ENCODE results near the gene MS4A6E. TPM values are rescaled to one million over a fixed set of nuclear protein-coding genes. Genes with fewer than 3 reads are reported as not detected.

Gene MS4A6E
- total RNA-seq, 4 donors from 2014 or later, result not detected

DNA sequence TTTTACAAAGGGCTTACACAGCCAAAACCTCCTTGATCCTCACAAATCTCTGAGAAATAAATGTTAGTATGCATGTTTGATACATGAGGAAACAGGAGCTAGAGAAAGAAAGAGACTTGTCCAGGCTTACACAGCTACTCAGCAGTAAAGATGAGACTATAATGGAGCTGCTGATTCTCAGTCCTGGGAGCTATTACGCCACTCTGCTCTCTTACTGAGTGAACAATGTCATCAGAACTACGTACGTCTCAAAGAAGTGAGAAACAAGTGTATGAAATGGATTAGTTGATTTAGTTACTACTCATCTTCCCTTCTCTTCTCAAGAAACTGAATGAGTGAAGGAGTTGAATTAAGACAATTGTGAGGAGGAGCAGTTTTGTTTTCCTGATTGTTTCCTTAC is 12.3 kb downstream of the MS4A6E start:
- no peak for ATAC-seq
- Histone ChIP-seq H3K4me3 (no peak overlapping the region), H3K27me3 (no peaks in the 10 kb centered on the region), H3K27ac (no peak overlapping the region), H3K36me3 (no peaks in the 10 kb centered on the region), H3K4me1 (no peaks in the 10 kb centered on the region), H3K9me3 (no peaks in the 10 kb centered on the region)
- intact Hi-C loops (cut with DNase I; ENCODE audit: low total_unique reads), result no loop called here
- no peak for DNase-seq
- in situ Hi-C loops (cut with MboI; ENCODE audit: low sequenced_read_pairs in 4 of 4), result no loop called here
- no peak for TF ChIP-seq POLR2A (IDR thresholded peaks at IDR 0.05)
- TF ChIP-seq, protein P1, sequence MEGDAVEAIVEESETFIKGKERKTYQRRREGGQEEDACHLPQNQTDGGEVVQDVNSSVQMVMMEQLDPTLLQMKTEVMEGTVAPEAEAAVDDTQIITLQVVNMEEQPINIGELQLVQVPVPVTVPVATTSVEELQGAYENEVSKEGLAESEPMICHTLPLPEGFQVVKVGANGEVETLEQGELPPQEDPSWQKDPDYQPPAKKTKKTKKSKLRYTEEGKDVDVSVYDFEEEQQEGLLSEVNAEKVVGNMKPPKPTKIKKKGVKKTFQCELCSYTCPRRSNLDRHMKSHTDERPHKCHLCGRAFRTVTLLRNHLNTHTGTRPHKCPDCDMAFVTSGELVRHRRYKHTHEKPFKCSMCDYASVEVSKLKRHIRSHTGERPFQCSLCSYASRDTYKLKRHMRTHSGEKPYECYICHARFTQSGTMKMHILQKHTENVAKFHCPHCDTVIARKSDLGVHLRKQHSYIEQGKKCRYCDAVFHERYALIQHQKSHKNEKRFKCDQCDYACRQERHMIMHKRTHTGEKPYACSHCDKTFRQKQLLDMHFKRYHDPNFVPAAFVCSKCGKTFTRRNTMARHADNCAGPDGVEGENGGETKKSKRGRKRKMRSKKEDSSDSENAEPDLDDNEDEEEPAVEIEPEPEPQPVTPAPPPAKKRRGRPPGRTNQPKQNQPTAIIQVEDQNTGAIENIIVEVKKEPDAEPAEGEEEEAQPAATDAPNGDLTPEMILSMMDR (IDR thresholded peaks at IDR 0.05 in 4 of 5, conservative IDR thresholded peaks at IDR 0.05 in 1 of 5), result no peak

DNA sequence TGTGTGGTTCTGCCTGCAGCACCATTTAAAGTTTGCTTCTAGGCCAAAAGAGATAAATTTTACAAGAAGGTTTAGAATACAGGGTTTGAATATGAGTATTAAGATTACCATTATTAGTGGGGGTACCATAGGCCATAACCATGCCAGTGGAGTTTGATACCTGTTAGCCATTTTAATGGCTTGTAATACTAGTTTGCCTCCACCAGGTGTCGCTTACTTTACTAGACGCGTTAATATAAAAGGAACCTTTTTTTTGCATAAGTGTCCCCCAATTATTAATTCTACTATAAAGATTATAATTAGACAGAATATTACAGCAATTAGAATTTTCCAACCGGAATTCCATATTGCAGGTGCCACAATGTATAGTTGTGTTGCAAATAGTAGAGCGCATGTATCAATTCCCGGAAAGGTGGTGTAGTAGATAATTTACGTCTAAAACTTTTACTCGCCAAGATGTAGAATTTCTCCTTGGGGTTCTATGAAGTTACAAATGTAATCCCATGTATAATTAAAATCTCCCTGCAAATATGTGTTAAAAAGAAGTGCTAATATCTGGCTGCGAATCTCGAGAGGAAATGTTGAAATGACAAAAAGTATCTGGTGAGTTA is 16.1 kb downstream of the MS4A6E start:
- Histone ChIP-seq H3K4me3 (no peak overlapping the region), H3K27ac (no peak overlapping the region), H3K9me3 (no peaks in the 10 kb centered on the region), H3K36me3 (no peaks in the 10 kb centered on the region), H3K27me3 (no peaks in the 10 kb centered on the region), H3K4me1 (no peaks in the 10 kb centered on the region)
- intact Hi-C loops (cut with DNase I; ENCODE audit: low total_unique reads), result no loop called here
- ATAC-seq (no peak), DNase-seq (no peak)
- no peak for TF ChIP-seq POLR2A (IDR thresholded peaks at IDR 0.05)
- TF ChIP-seq, protein P1 (IDR thresholded peaks at IDR 0.05 in 4 of 5, conservative IDR thresholded peaks at IDR 0.05 in 1 of 5), result peak in 1 of 5 experiments; percentile 34
- in situ Hi-C loops (cut with MboI; ENCODE audit: low sequenced_read_pairs in 4 of 4), result no loop called here

DNA sequence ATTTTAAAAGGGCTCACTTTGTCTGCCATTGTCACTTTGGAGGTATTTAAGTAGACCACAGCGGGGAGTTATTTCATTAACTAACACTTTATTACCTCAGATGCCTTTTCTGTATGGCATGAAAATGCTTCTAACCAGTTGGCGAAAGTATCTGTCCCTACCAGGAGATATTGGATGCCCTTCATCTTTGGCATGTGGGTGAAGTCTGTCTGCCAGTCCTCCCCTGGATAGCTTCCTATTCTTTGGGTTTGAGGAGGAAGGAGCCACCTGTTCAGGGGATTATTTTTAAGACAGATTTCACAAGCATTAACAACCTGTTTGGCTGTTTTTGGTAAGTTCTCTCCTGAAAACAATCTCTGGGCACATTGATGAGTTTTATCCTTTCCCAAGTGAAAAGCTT is 17.1 kb downstream of the MS4A6E start:
- no peaks in the 10 kb centered on the region for H3K27me3 ChIP-seq
- no peaks in the 10 kb centered on the region for H3K36me3 ChIP-seq
- H3K27ac ChIP-seq, result no peak overlapping the region
- DNase-seq (no peak), ATAC-seq (no peak)
- in situ Hi-C loops (cut with MboI; ENCODE audit: low sequenced_read_pairs in 4 of 4), result no loop called here
- no peaks in the 10 kb centered on the region for H3K9me3 ChIP-seq
- H3K4me3 ChIP-seq, result no peak overlapping the region
- H3K4me1 ChIP-seq, result no peaks in the 10 kb centered on the region
- intact Hi-C loops (cut with DNase I; ENCODE audit: low total_unique reads), result no loop called here
- TF ChIP-seq, protein P1 (IDR thresholded peaks at IDR 0.05 in 4 of 5, conservative IDR thresholded peaks at IDR 0.05 in 1 of 5), result no peak
- TF ChIP-seq POLR2A (IDR thresholded peaks at IDR 0.05), result no peak

DNA sequence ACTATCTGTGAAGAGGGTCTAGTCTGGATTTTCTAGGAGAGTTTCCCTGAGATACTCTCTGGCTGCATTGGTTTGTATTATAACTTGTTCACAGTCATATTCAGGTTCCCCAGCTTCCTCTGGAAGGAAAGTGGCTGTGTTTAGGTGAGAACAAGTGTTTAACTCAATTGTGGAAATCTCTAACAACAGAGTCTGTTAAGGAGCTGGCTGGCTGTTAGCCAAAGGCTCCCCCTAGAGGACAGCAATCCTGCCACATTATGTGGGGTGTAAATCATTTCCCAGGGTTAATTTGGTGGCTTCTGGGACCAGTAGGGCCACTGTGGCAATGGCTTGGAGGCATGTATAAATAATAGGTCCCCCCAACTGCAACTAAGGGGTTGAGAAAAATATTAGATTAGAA is 18.4 kb downstream of the MS4A6E start:
- in situ Hi-C loops (cut with MboI; ENCODE audit: low sequenced_read_pairs in 4 of 4), result no loop called here
- TF ChIP-seq, protein P1 (IDR thresholded peaks at IDR 0.05 in 4 of 5, conservative IDR thresholded peaks at IDR 0.05 in 1 of 5), result no peak
- no peak for TF ChIP-seq POLR2A (IDR thresholded peaks at IDR 0.05)

More for the DNA sequence above, 18.4 kb downstream of the MS4A6E start:
- DNase-seq (no peak), ATAC-seq (no peak)
- no peak overlapping the region for H3K27ac ChIP-seq
- no peaks in the 10 kb centered on the region for H3K4me1 ChIP-seq
- intact Hi-C loops (cut with DNase I; ENCODE audit: low total_unique reads), result no loop called here
- H3K27me3 ChIP-seq, result no peaks in the 10 kb centered on the region
- no peaks in the 10 kb centered on the region for H3K9me3 ChIP-seq
- H3K4me3 ChIP-seq, result no peak overlapping the region
- no peaks in the 10 kb centered on the region for H3K36me3 ChIP-seq

Data from gastrocnemius medialis (tissue), 4 donors.